Activated T-helper 2 cell treated with anti-CD3 and anti-CD28 coated beads, Interferon-gamma antibody, Interleukin-2, Interleukin-4, amounts not matched to agents 10 μg/mL and 5 μg/mL and 100 μg/mL, durations not matched to agents 14 hours and 24 hours and 36 hours (primary cell): ENCODE data around the gene DNAJA1. TPM values are rescaled to one million over a fixed set of nuclear protein-coding genes. Genes with fewer than 3 reads are reported as not detected.
A peak's percentile ranks its signal among the peaks of the same experiment; 100 is the strongest.

ENCODE experiments used
- DNase-seq: peaks from one replicate; pipeline ENCODE4 v3.0.0; 2021; ENCODE audit warnings: low spot score
- H3K27ac Mint-ChIP-seq: one replicate; pipeline ENCODE4 v1.8.0; 2021; ENCODE audit warnings: mixed read lengths
- H3K27me3 Mint-ChIP-seq: one replicate; pipeline ENCODE4 v1.8.0; 2021; ENCODE audit warnings: low read depth, mixed read lengths
- H3K36me3 Mint-ChIP-seq: one replicate; pipeline ENCODE4 v1.8.0; 2021; ENCODE audit warnings: low read depth, mixed read lengths
- H3K4me1 Mint-ChIP-seq: one replicate; pipeline ENCODE4 v1.8.0; 2021; ENCODE audit warnings: low read depth, mixed read lengths
- H3K4me3 Mint-ChIP-seq: one replicate; pipeline ENCODE4 v1.8.0; 2021; ENCODE audit warnings: low read depth, mild to moderate bottlenecking, moderate library complexity, mixed read lengths
- H3K9me3 Mint-ChIP-seq: one replicate; pipeline ENCODE4 v1.8.0; 2021; ENCODE audit warnings: mixed read lengths
- intact Hi-C: fragments of 100-400 bp; cut with micrococcal nuclease; formaldehyde crosslinking; loops from one replicate; pipeline ENCODE4 v1.15.1; 2023
- total RNA-seq: library from RNA; stranded (reverse); gene quantifications from 2 replicates; pipeline ENCODE4 v1.2.3, GENCODE V29; 2022

The DNAJA1 gene
- total RNA-seq, 1 donor from 2014 or later = 259 TPM

DNA sequence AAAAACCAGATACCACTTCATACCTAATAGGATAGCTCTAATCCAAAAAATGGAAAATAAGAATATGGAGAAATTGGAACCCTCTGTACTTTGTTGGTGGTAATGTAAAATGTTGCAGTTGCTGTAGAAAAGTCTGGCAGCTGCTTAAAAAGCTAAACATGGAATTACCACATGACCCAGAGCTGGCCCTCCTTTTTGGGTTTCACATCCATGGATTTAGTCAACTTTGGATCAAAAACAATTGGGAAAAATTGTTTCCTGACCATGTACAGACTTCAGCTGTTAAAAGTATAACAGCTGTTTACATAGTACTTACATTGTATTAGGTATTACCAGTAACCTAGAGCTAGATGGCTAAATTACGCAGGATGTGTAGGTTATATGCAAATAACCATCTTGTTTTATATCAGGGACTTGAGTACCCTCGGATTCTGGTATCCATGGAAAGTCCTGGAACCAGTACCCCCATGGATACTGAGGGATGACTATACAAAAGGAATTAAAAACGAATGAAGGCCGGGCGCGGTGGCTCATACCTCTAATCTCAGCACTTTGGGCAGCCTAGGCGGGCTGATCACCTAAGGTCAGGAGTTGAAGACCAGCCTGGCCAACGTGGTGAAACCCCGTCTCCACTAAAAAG lies 15.8 kb downstream of the DNAJA1 start:
- H3K9me3 Mint-ChIP-seq = no peaks in the 10 kb centered on the region
- peaks cover 59% of the 10 kb centered on the region for H3K36me3 Mint-ChIP-seq
- intact Hi-C loops = no loop called here
- H3K27ac Mint-ChIP-seq = no peak overlapping the region
- H3K4me1 Mint-ChIP-seq = peaks cover 19% of the 10 kb centered on the region
- H3K4me3 Mint-ChIP-seq = no peak overlapping the region
- no peak for DNase-seq
- no peaks in the 10 kb centered on the region for H3K27me3 Mint-ChIP-seq

DNA sequence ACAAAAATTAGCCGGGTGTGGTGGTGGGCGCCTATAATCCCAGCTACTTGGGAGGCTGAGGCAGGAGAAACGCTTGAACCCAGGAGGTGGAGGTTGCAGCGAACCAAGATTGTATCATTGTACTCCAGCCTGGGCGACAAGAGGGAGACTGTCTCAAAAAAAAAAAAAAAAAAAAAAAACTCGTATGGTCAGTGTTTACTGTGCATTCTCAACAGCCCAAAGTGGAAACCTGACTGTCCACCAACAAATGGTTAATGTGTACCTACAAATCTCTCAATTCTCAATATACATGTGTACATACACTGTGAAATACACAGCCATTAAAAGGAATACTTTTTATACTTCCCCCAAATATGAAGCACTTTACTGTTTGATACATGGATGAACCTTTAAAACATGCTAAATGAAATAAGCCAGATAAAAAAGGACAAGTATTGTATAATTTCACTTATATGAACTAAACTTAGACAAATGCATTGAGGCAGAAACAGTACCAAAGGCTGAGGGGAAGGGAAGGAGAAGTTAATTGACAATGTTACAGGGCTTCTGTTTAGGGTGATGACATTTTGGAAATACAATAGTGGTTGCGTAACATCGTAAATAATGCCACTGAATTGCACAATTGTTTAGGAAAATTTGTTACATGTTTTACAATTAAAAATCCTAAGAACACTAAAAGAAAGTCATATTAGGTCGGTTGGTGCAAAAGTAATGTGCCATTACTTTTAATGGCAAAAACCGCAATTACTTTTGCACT lies 16.5 kb downstream of the DNAJA1 start:
- no peaks in the 10 kb centered on the region for H3K27me3 Mint-ChIP-seq
- peaks cover 13% of the 10 kb centered on the region for H3K4me1 Mint-ChIP-seq
- no peaks in the 10 kb centered on the region for H3K9me3 Mint-ChIP-seq
- no peak overlapping the region for H3K4me3 Mint-ChIP-seq
- peaks cover 57% of the 10 kb centered on the region for H3K36me3 Mint-ChIP-seq
- no peak for DNase-seq
- H3K27ac Mint-ChIP-seq = no peak overlapping the region
- intact Hi-C loops = loop anchor here (2.0 kb wide), 1 partner anchor 15 kb away; no protein-coding TSS in a partner anchor

DNA sequence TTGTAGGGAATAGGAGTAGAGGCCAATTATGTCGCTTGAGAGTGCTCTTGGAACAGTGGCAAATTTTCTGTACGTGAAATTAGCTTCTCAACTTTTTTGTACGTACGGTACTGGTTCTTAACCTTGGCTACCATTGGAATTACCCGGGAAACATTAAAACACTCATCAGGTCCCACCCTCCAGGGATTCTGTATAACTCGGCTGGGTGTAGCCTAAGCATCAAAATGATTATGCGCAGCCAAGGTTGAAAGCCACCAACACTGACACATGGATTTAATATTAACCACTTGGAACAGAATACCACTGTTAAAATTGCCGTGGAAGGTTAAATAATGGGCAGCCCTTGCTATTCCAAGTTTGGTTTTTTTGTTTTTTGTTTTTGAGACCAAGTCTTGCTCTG lies 17.4 kb downstream of the DNAJA1 start:
- Mint-ChIP-seq H3K4me1 (peaks cover 13% of the 10 kb centered on the region), H3K27ac (no peak overlapping the region), H3K4me3 (no peak overlapping the region), H3K27me3 (no peaks in the 10 kb centered on the region), H3K9me3 (no peaks in the 10 kb centered on the region), H3K36me3 (peaks cover 59% of the 10 kb centered on the region)
- no peak for DNase-seq
- intact Hi-C loops = loop anchor here (2.0 kb wide), 1 partner anchor 16 kb away; no protein-coding TSS in a partner anchor

DNA sequence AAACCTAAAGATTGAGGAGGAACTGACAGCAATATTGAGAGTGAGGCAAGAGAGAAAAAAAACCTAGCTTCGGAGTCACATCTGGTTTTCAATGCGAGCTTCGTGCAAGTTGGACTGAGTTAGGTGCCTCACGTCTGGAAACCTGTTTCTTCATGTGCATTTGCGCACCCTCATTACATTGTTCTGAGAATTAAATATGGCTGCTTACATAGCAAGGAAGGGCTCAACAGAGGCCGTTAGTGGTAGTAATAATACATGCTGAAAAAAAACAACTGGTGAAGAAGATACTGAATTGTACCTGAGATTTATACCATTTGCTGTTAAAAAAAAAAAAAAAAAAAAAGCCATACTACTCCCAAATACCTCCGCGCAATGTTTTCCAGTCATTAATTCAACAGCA lies 18.6 kb downstream of the DNAJA1 start:
- Mint-ChIP-seq H3K9me3 (no peaks in the 10 kb centered on the region), H3K27ac (peak overlapping the region; percentile 68), H3K4me1 (peaks cover 13% of the 10 kb centered on the region), H3K36me3 (peaks cover 56% of the 10 kb centered on the region), H3K27me3 (no peaks in the 10 kb centered on the region), H3K4me3 (peak overlapping the region; percentile 76)
- intact Hi-C loops = loop anchor here (2.0 kb wide), 1 partner anchor 17 kb away; no protein-coding TSS in a partner anchor
- DNase-seq = no peak

DNA sequence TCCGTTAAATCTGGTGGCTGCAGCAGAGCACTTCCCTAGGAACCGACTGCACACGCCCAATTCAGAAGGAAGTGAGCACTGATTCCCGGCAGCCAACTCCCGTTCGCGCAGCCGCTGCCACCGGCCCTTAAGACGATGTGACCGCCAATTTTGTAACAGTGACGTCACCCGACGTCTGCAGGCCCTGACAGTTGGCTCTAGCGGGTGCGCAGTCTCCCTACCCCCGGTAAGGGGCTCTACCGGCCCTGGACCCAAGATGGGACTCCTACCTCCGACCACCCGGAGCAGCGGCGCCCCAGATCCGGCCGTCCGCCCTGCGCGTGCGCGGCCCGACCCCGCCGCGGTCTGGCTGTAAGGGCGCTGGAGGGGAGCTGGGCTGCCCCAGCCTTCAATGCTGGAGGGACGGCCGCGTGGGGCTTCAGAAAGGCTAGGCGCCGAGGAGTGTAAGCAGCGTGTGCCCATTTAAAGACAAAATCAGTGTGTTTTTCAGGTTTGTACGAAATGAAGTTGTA lies 19.1 kb downstream of the DNAJA1 start:
- intact Hi-C loops = no loop called here
- Mint-ChIP-seq H3K4me1 (peaks cover 11% of the 10 kb centered on the region), H3K4me3 (peak overlapping the region; percentile 76), H3K27ac (peak overlapping the region; percentile 68), H3K27me3 (no peaks in the 10 kb centered on the region), H3K9me3 (no peaks in the 10 kb centered on the region), H3K36me3 (peaks cover 56% of the 10 kb centered on the region)
- peak; percentile 59 for DNase-seq

DNA sequence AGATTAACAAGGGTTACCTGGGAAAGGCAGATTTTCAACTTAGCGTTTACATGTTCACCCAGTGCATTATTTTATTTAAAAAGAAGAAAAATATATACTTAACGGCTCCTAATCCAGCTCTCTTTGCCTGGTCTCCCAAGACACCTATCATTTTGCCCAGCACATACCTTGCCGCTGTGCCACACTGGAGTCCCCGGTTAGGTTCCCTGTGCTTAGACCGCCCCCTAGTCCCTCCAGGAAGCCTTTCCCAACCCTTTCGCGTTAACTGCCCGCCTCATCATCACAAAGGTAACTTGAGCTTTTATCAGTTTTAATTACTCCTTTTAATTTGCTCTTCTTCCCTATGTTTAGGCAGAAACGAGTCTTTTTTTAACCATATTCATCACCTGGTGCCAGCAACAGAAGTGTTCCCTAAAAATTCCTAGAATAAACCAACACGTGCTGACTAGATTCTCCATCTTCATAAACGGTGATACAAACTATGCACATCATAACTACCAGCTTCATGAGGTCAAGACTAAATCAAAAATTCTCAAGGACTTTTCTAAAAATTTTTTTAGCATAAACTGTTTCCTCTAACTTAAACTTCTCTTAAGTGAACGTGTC lies 19.7 kb downstream of the DNAJA1 start:
- H3K36me3 Mint-ChIP-seq = peaks cover 56% of the 10 kb centered on the region
- peak overlapping the region; percentile 34 for H3K27ac Mint-ChIP-seq
- DNase-seq = no peak
- peak overlapping the region; percentile 76 for H3K4me3 Mint-ChIP-seq
- no peaks in the 10 kb centered on the region for H3K9me3 Mint-ChIP-seq
- no peaks in the 10 kb centered on the region for H3K27me3 Mint-ChIP-seq
- peaks cover 15% of the 10 kb centered on the region for H3K4me1 Mint-ChIP-seq
- intact Hi-C loops = no loop called here

DNA sequence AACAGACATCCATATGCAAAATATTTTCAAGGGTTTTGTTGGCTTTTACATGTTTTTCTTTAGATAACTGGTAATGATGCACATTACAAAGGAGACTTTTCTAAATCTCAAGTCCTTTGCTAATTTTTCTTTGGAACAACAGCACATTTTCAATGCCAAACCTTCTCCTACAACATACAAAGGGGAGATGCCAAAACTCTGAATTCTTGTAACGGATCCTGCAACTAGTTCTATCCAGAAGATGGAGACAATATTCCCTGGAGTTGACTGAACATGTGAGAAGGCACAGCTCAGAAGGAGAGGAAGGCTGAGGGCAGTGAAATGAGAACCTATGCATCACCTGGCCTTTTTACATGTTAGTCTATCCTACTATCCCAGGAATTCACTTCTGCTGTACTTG lies 21.0 kb downstream of the DNAJA1 start:
- no peak overlapping the region for H3K4me3 Mint-ChIP-seq
- H3K27me3 Mint-ChIP-seq = no peaks in the 10 kb centered on the region
- intact Hi-C loops = no loop called here
- H3K9me3 Mint-ChIP-seq = no peaks in the 10 kb centered on the region
- DNase-seq = no peak
- peaks cover 20% of the 10 kb centered on the region for H3K4me1 Mint-ChIP-seq
- H3K27ac Mint-ChIP-seq = no peak overlapping the region
- peaks cover 53% of the 10 kb centered on the region for H3K36me3 Mint-ChIP-seq

DNA sequence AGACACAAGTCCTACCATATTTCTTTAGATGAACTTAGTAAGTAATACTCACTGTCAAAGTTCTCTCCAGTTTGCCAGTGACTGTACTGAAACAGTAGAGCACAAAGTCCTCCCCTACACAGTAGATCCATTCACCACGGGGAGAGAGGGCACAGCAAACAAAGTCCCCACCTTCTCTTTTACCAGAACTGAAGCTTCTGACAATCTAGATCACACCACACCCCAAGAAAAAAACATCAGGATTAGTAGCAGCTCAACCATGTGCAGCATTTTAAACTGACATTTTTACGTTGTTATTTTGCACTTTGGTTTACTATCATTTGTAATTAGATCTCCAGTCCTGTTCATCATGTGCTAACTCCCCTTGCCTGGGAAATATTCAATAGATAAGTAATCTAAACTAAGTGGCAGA lies 23.0 kb downstream of the DNAJA1 start:
- Mint-ChIP-seq H3K4me3 (no peak overlapping the region), H3K9me3 (no peaks in the 10 kb centered on the region), H3K4me1 (peaks cover 20% of the 10 kb centered on the region), H3K27ac (no peak overlapping the region), H3K27me3 (no peaks in the 10 kb centered on the region), H3K36me3 (peaks cover 64% of the 10 kb centered on the region)
- DNase-seq = no peak
- intact Hi-C loops = no loop called here

DNA sequence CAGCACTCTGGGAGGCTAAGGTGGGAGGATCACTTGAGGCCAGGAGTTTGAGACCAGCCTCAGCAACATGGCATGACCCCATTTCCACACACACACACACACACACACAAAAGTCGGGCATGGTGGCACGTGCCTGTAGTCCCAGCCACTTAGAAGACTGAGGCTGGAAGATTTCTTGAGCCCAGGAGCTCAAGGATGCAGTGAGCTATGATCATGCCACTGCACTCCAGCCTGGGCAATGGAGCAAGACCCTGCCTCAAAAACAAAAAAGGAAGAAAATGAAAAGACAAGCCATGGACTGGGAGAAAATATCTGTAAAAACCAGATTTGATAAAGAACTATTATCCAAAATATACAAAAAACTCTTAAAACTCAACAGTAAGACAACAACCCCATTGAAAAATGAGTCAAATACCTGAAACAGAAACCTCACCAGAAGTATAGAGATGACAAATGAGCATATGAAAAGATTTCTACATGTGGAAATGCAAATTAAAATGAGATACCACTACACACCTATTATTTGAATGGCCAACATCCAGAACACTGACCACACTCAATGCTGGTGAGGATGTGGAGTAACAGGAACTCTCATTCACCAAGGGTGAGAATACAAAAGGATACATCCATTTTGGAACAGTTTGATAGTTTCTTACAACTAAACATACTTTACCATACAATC lies 24.7 kb downstream of the DNAJA1 start:
- Mint-ChIP-seq H3K9me3 (no peaks in the 10 kb centered on the region), H3K27ac (peak overlapping the region; percentile 14), H3K4me1 (peaks cover 11% of the 10 kb centered on the region), H3K36me3 (peaks cover 71% of the 10 kb centered on the region), H3K4me3 (no peak overlapping the region), H3K27me3 (no peaks in the 10 kb centered on the region)
- intact Hi-C loops = no loop called here
- no peak for DNase-seq

DNA sequence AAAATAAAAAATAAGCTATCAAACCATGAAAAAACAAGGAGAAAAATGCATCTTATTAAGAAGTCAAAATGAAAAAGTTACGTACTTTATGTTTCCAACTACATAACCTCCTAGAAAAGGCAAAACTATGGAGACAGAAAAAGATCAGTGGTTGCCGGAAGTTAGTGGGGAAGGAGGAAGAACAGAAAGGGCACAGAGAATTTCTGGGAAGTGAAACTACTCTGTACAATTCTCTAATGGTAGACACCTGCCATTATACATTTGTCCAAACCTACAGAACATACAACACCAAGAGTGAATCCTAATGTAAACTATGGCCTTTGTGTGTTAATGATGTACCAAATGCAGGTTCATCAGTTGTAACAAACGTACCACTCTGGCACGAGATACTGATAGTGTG lies 26.1 kb downstream of the DNAJA1 start:
- no peak for DNase-seq
- Mint-ChIP-seq H3K27me3 (no peaks in the 10 kb centered on the region), H3K4me3 (no peak overlapping the region), H3K9me3 (no peaks in the 10 kb centered on the region), H3K36me3 (peaks cover 69% of the 10 kb centered on the region), H3K27ac (no peak overlapping the region), H3K4me1 (peaks cover 9% of the 10 kb centered on the region)
- intact Hi-C loops = no loop called here

DNA sequence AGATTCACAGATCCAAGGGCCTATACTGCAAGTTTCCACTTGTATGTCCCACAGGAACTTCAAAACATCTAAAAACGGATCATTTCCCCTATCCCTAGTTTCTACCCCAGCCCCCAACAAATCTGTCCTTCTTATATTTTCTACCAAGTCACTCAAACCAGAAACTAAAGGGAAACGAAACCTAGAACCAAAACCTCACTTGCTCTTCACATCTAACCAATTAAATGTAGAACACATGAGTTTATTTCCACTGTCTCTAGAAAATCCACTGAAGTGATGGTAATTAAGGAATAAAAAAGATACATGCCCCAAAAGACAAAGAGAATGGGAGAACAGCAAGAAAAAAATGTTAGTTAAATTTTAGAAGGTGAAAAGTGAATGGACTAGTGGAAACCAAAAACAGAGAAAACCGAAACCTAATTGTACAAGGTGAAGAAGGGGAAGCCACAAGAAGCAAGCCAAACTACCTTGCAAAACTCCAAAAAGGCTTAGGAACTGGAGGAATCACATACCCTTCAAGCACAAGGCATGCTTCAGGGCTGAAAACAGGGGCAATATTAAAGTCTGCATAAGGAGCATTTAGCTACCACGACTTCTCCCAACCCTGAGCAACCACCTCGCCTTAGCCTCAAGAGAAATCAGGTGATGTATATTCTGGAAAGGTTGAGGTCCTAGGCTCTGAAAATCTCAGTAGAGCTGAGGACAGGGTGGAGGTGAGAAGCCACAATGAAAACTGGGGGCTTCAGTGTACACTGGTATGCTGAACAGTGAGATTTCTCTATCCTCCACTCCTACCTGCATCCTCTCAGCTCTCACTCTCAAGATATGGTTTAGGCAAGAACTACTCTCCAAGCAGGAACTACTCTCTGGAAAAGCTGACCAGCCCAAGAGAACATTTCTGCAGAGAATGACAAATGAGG lies 40.3 kb downstream of the DNAJA1 start:
- Mint-ChIP-seq H3K36me3 (peaks cover 70% of the 10 kb centered on the region), H3K4me1 (peaks cover 6% of the 10 kb centered on the region), H3K4me3 (no peak overlapping the region), H3K27ac (no peak overlapping the region), H3K27me3 (no peaks in the 10 kb centered on the region), H3K9me3 (no peaks in the 10 kb centered on the region)
- no peak for DNase-seq
- intact Hi-C loops = no loop called here

DNA sequence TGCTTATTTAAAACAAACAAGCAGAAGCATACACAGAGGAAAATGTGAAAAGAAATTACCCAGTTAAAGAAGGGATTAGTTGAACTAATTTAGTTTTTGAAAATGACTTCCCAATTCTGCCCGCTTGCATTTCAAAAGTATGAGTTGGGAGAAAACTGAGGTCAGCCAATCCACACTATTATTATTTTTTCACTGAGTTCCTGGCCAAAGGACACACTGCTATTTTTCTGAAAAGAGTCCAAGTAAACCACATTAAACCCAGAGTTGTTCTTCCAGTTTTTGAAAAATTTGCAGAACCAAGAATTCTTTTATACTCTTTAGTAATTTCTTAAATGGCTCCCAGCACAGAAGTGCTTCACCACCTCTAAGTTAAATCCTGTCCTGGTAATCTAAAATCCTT lies 43.9 kb downstream of the DNAJA1 start:
- no peak overlapping the region for H3K27ac Mint-ChIP-seq
- no peaks in the 10 kb centered on the region for H3K9me3 Mint-ChIP-seq
- DNase-seq = no peak
- no peaks in the 10 kb centered on the region for H3K27me3 Mint-ChIP-seq
- no peak overlapping the region for H3K4me3 Mint-ChIP-seq
- H3K4me1 Mint-ChIP-seq = peaks cover 20% of the 10 kb centered on the region
- intact Hi-C loops = no loop called here
- peaks cover 74% of the 10 kb centered on the region for H3K36me3 Mint-ChIP-seq
